ENCODE results near the gene GMCL2. TPM values are rescaled to one million over a fixed set of nuclear protein-coding genes. Genes with fewer than 3 reads are reported as not detected.

Gene GMCL2
- total RNA-seq, 3 donors from 2014 or later: not detected

DNA sequence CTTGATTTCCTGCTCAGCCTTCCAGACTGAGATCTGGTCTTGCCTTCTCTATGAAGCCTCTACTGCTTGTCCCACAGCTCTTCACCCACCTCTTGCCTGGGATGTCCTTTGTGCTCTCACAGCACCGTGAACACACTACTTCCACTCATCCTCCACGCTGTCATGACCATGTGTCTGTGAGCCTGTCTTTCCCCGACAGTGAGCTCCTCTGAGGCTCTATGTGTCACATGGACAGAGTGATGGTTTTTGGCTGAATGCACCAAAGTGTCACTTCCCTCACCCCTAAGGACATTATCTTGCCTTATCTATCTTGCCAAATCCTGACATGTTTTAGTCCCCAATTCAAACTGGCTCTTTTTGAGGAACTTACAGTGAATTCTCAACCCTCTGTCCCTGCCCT, 34.1 kb upstream of the GMCL2 start:
- H3K36me3 ChIP-seq: no peaks in the 10 kb centered on the region
- DNase-seq (ENCODE audit: low spot score in 2 of 2): no peak
- H3K27ac ChIP-seq: peak overlapping the region in 1 of 2 donors; percentile 7
- intact Hi-C loops (cut with DNase I; ENCODE audit: low total_unique reads): no loop called here
- H3K27me3 ChIP-seq: no peaks in the 10 kb centered on the region
- no peak for TF ChIP-seq CTCF (IDR thresholded peaks at IDR 0.05)
- TF ChIP-seq POLR2A (IDR thresholded peaks at IDR 0.05): no peak
- no peak for TF ChIP-seq POLR2AphosphoS5 (IDR thresholded peaks at IDR 0.05)
- no peaks in the 10 kb centered on the region for H3K4me1 ChIP-seq
- no peaks in the 10 kb centered on the region for H3K9me3 ChIP-seq
- H3K4me3 ChIP-seq: no peak overlapping the region

DNA sequence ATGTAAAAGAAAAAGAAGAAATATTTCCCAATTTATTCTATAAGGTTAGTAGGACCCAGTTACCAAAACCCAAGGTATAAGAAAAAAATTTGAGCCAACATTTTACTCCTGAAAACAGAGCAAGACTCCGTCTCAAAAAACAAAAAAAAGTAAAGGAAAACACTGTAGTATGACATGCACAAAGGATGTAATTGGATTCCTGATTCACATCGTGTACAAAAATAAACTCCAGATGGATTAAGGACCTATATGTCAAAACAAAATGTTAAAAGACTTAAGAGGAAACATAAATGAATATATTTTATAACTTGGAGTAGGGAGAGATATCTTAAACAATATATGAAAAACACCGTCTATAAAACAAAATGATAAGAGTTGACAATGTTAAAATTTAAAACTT, 31.7 kb upstream of the GMCL2 start:
- Histone ChIP-seq H3K4me1 (no peaks in the 10 kb centered on the region), H3K4me3 (no peak overlapping the region), H3K27ac (no peak overlapping the region), H3K27me3 (no peaks in the 10 kb centered on the region), H3K36me3 (peaks cover 7% of the 10 kb centered on the region), H3K9me3 (no peaks in the 10 kb centered on the region)
- no peak for TF ChIP-seq POLR2AphosphoS5 (IDR thresholded peaks at IDR 0.05)
- TF ChIP-seq CTCF (IDR thresholded peaks at IDR 0.05): no peak
- no peak for TF ChIP-seq POLR2A (IDR thresholded peaks at IDR 0.05)
- no peak for DNase-seq (ENCODE audit: low spot score in 2 of 2)
- intact Hi-C loops (cut with DNase I; ENCODE audit: low total_unique reads): no loop called here

DNA sequence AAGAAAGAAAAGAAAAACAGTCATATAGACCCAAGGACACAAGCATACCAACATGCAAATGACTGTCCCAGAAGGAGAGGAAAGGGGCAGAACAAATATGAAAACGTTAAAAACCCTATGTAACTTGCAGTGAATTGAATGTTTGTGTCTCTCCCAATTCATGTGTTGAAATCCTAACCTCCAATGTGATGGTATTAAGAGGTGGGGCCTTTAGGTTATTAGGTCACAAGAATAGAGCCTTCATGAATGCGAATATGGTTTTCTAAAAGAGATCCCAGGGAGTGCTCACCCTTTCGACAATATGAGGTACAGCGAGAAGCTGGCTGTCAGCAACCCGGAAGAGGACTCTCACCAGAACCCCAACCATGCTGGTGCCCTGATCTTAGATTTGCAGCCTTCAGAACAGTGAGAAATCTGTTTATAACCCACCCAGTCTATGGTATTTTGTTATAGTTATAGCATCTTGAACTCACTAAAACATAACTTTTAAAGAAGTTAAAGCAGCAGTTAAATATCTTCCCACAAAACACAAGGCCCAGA, 31.1 kb upstream of the GMCL2 start:
- Histone ChIP-seq H3K36me3 (peaks cover 7% of the 10 kb centered on the region), H3K4me1 (peaks cover 0 to 4% of the 10 kb centered on the region in 2 donors)
- TF ChIP-seq POLR2AphosphoS5 (IDR thresholded peaks at IDR 0.05) (no peak), POLR2A (IDR thresholded peaks at IDR 0.05) (no peak), CTCF (IDR thresholded peaks at IDR 0.05) (no peak)

DNA sequence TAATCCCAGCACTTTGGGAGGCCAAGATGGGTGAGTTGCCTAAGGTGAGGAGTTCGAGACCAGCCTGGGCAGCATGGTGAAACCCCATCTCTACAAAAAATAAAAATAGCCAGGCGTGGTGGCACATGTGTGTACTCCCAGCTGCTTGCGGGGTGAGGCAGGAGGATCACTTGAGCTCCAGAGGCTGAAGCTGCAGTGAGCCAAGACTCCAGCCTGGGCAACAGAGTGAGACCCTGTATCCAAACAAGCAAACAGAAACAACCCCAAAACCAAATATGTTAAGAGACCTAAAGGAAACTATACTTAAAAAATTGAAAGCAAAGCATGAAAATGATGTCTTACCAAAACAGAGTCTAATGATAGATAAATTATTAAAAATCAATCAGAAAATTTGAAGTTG, 29.6 kb upstream of the GMCL2 start:
- Histone ChIP-seq H3K4me3 (no peak overlapping the region), H3K4me1 (peaks cover 0 to 12% of the 10 kb centered on the region in 2 donors), H3K36me3 (peaks cover 11% of the 10 kb centered on the region), H3K27me3 (no peaks in the 10 kb centered on the region), H3K27ac (no peak overlapping the region), H3K9me3 (no peaks in the 10 kb centered on the region)
- DNase-seq (ENCODE audit: low spot score in 2 of 2): no peak
- intact Hi-C loops (cut with DNase I; ENCODE audit: low total_unique reads): no loop called here
- TF ChIP-seq CTCF (IDR thresholded peaks at IDR 0.05): no peak
- no peak for TF ChIP-seq POLR2A (IDR thresholded peaks at IDR 0.05)
- no peak for TF ChIP-seq POLR2AphosphoS5 (IDR thresholded peaks at IDR 0.05)

More for the DNA sequence above, 31.1 kb upstream of the GMCL2 start:
- H3K4me3 ChIP-seq: no peak overlapping the region
- intact Hi-C loops (cut with DNase I; ENCODE audit: low total_unique reads): no loop called here
- no peaks in the 10 kb centered on the region for H3K9me3 ChIP-seq
- no peak overlapping the region for H3K27ac ChIP-seq
- no peaks in the 10 kb centered on the region for H3K27me3 ChIP-seq
- no peak for DNase-seq (ENCODE audit: low spot score in 2 of 2)

DNA sequence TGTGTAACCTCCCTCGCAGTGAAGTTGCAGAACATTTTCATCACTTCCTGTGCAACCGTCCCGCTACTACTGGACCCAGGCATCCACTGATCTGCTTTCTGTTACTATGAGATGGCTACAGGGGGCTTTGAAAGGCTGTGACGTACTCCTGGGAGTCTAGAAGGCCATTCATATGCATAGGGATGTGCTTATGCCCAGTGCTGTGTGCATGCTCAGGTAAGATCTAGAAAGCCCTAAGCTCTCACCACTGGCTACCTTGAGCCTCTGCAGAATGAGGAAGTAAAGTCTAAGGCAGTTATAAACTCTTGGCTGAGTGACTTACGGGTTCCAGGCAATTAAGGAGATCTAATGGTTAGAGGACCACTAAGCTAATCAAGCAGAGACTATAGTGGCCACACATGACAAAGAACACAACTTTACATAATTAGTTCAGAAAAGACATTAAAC, 28.9 kb upstream of the GMCL2 start:
- H3K27me3 ChIP-seq: no peaks in the 10 kb centered on the region
- H3K4me3 ChIP-seq: no peak overlapping the region
- DNase-seq (ENCODE audit: low spot score in 2 of 2): no peak
- intact Hi-C loops (cut with DNase I; ENCODE audit: low total_unique reads): no loop called here
- no peak overlapping the region for H3K27ac ChIP-seq
- peaks cover 0 to 12% of the 10 kb centered on the region in 2 donors for H3K4me1 ChIP-seq
- H3K36me3 ChIP-seq: peaks cover 18% of the 10 kb centered on the region
- H3K9me3 ChIP-seq: no peaks in the 10 kb centered on the region
- TF ChIP-seq POLR2A (IDR thresholded peaks at IDR 0.05) (no peak), CTCF (IDR thresholded peaks at IDR 0.05) (no peak), POLR2AphosphoS5 (IDR thresholded peaks at IDR 0.05) (no peak)
